GM12801 (cell line): Measurements from ENCODE around the gene ADTRP.

Source experiments
- CTCF ChIP-seq: IDR thresholded peaks from one replicate; pipeline ENCODE4 v1.5.1; 2011; ENCODE audit warnings: control low read depth; ENCODE audit not compliant: insufficient read length; ENCODE audit errors: extremely low read depth

The ADTRP gene

GRCh38 chr6:11722220-11722619, 56.4 kb downstream of the ADTRP start:
- TF ChIP-seq CTCF = no peak

GRCh38 chr6:11718463-11718862, 60.1 kb downstream of the ADTRP start:
- no peak for TF ChIP-seq CTCF

GRCh38 chr6:11718031-11718430, 60.6 kb downstream of the ADTRP start:
- TF ChIP-seq CTCF = no peak

- TF ChIP-seq CTCF = no peak
Measured at GRCh38 chr6:11714798-11715285, 63.8 kb downstream of the ADTRP start.

GRCh38 chr6:11714116-11714797, 64.3 kb downstream of the ADTRP start:
- TF ChIP-seq CTCF = no peak

- TF ChIP-seq CTCF = no peak
Measured at GRCh38 chr6:11712760-11713159, 65.8 kb downstream of the ADTRP start.

- no peak for TF ChIP-seq CTCF
Measured at GRCh38 chr6:11711984-11712711, 66.5 kb downstream of the ADTRP start.
